Activated CD4-positive, alpha-beta memory T cell treated with anti-CD3 and anti-CD28 coated beads, Interleukin-2, amount 10 ng/mL, durations not matched to agents 7 days and 5 days (primary cell): ENCODE data around the gene DLGAP5. TPM values are rescaled to one million over a fixed set of nuclear protein-coding genes. Genes with fewer than 3 reads are reported as not detected.
A peak's percentile ranks its signal among the peaks of the same experiment; 100 is the strongest.

Experiments
- CTCF ChIA-PET: fragments of 350-600 bp; sonication (Branson Sonifier 250); formaldehyde crosslinking; loops from one replicate; lab custom pipeline; 2021; ENCODE audit warnings: antibody characterized with exemption, inconsistent platforms; lab: Charles Lee
- POLR2A ChIA-PET: fragments of 350-600 bp; sonication (Branson Sonifier 250); formaldehyde crosslinking; loops from one replicate; lab custom pipeline; 2021; ENCODE audit warnings: antibody characterized with exemption; lab: Charles Lee
- DNase-seq: peaks from one replicate; pipeline ENCODE4 v3.0.0-alpha.2; 2020
- H3K27ac Mint-ChIP-seq: one replicate; pipeline ENCODE4 v1.8.0; 2021; ENCODE audit warnings: mild to moderate bottlenecking, mixed read lengths
- H3K27me3 Mint-ChIP-seq: one replicate; pipeline ENCODE4 v1.8.0; 2021; ENCODE audit warnings: mixed read lengths
- H3K36me3 Mint-ChIP-seq: one replicate; pipeline ENCODE4 v1.8.0; 2021; ENCODE audit warnings: low read depth, mixed read lengths
- H3K4me1 Mint-ChIP-seq: one replicate; pipeline ENCODE4 v1.8.0; 2021; ENCODE audit warnings: mixed read lengths
- H3K4me3 Mint-ChIP-seq: one replicate; pipeline ENCODE4 v1.8.0; 2021; ENCODE audit warnings: mild to moderate bottlenecking, mixed read lengths
- H3K9me3 Mint-ChIP-seq: one replicate; pipeline ENCODE4 v1.8.0; 2021; ENCODE audit warnings: mixed read lengths
- total RNA-seq, 2 experiments: library from RNA; stranded (reverse); gene quantifications; one replicate each; pipeline ENCODE4 v1.2.3, GENCODE V29; 2021

DLGAP5 gene
- total RNA-seq, 2 experiments from 2014 or later: 89.7 to 95.8 TPM

- Mint-ChIP-seq H3K27me3 (no peaks in the 10 kb centered on the region), H3K4me1 (peaks cover 69% of the 10 kb centered on the region), H3K36me3 (peaks cover 23% of the 10 kb centered on the region), H3K4me3 (peak overlapping the region; percentile 3), H3K27ac (peak overlapping the region; percentile 99), H3K9me3 (peaks cover 13% of the 10 kb centered on the region)
- DNase-seq: no peak
- CTCF ChIA-PET: interaction anchor here (1.1 to 2.4 kb wide), 9 partner anchors 11 to 53 kb away, joined by 3 to 17 read pairs (median 9); partner anchors contain the start of gene MAPK1IP1L
- POLR2A ChIA-PET: interaction anchor here (0.7 to 9.5 kb wide), 17 partner anchors 10 to 230 kb away, joined by 3 to 177 read pairs (median 7); partner anchors contain the start of genes DLGAP5, LGALS3, MAPK1IP1L and SOCS4
These were observed 87.1 kb downstream of the DLGAP5 start for GRCh38 chr14:55103971-55104954.

- POLR2A ChIA-PET: interaction anchor here (0.7 to 9.5 kb wide), 23 partner anchors 9 to 231 kb away, joined by 3 to 177 read pairs (median 6); partner anchors contain the start of genes DLGAP5, LGALS3, MAPK1IP1L and SOCS4
- peak overlapping the region; percentile 61 for H3K4me3 Mint-ChIP-seq
- CTCF ChIA-PET: interaction anchor here (0.9 to 2.4 kb wide), 15 partner anchors 10 to 54 kb away, joined by 3 to 17 read pairs (median 5); partner anchors contain the start of gene MAPK1IP1L
- H3K9me3 Mint-ChIP-seq: peaks cover 13% of the 10 kb centered on the region
- H3K36me3 Mint-ChIP-seq: peaks cover 22% of the 10 kb centered on the region
- H3K27me3 Mint-ChIP-seq: no peaks in the 10 kb centered on the region
- peak overlapping the region; percentile 99 for H3K27ac Mint-ChIP-seq
- H3K4me1 Mint-ChIP-seq: peaks cover 70% of the 10 kb centered on the region
- peak; percentile 79 for DNase-seq
These were observed 88.3 kb downstream of the DLGAP5 start for GRCh38 chr14:55103005-55103640.

- Mint-ChIP-seq H3K36me3 (peaks cover 15% of the 10 kb centered on the region), H3K27me3 (no peaks in the 10 kb centered on the region), H3K4me1 (peaks cover 71% of the 10 kb centered on the region), H3K9me3 (peaks cover 13% of the 10 kb centered on the region), H3K4me3 (peak overlapping the region; percentile 61), H3K27ac (peak overlapping the region; percentile 99)
- ChIA-PET POLR2A (interaction anchor here (1.1 to 9.5 kb wide), 19 partner anchors 8 to 89 kb away, joined by 3 to 177 read pairs (median 7); partner anchors contain the start of genes DLGAP5, LGALS3, MAPK1IP1L and SOCS4), CTCF (interaction anchor here (0.9 to 2.4 kb wide), 14 partner anchors 9 to 89 kb away, joined by 3 to 17 read pairs (median 4); partner anchors contain the start of genes DLGAP5 and MAPK1IP1L)
- peak; percentile 72 for DNase-seq
These were observed 89.2 kb downstream of the DLGAP5 start for GRCh38 chr14:55102141-55102621.

- peaks cover 76% of the 10 kb centered on the region for H3K4me1 Mint-ChIP-seq
- H3K36me3 Mint-ChIP-seq: peaks cover 15% of the 10 kb centered on the region
- H3K4me3 Mint-ChIP-seq: no peak overlapping the region
- DNase-seq: no peak
- ChIA-PET POLR2A (interaction anchor here (2.1 to 9.5 kb wide), 6 partner anchors 9 to 90 kb away, joined by 8 to 177 read pairs (median 20); partner anchors contain the start of genes DLGAP5, LGALS3, MAPK1IP1L and SOCS4), CTCF (interaction anchor here (0.9 to 2.4 kb wide), 5 partner anchors 10 to 90 kb away, joined by 3 to 12 read pairs (median 5); partner anchors contain the start of genes DLGAP5 and MAPK1IP1L)
- H3K27me3 Mint-ChIP-seq: no peaks in the 10 kb centered on the region
- H3K27ac Mint-ChIP-seq: peak overlapping the region; percentile 99
- peaks cover 13% of the 10 kb centered on the region for H3K9me3 Mint-ChIP-seq
These were observed 89.7 kb downstream of the DLGAP5 start for GRCh38 chr14:55101698-55102097.

- ChIA-PET POLR2A (interaction anchor here (1.1 to 2.8 kb wide), 5 partner anchors 9 to 73 kb away, joined by 3 to 24 read pairs (median 4); partner anchors contain the start of genes MAPK1IP1L, SOCS4 and WDHD1), CTCF (interaction anchor here (0.5 to 1.4 kb wide), 5 partner anchors 8 to 61 kb away, joined by 3 to 8 read pairs (median 4); no protein-coding TSS in a partner anchor)
- H3K27ac Mint-ChIP-seq: peak overlapping the region; percentile 16
- no peaks in the 10 kb centered on the region for H3K27me3 Mint-ChIP-seq
- H3K4me1 Mint-ChIP-seq: peaks cover 71% of the 10 kb centered on the region
- peaks cover 9% of the 10 kb centered on the region for H3K9me3 Mint-ChIP-seq
- H3K4me3 Mint-ChIP-seq: no peak overlapping the region
- peaks cover 11% of the 10 kb centered on the region for H3K36me3 Mint-ChIP-seq
- DNase-seq: no peak
These were observed 91.6 kb downstream of the DLGAP5 start for GRCh38 chr14:55099756-55100155.

- no peaks in the 10 kb centered on the region for H3K27me3 Mint-ChIP-seq
- H3K27ac Mint-ChIP-seq: peak overlapping the region; percentile 94
- POLR2A ChIA-PET: interaction anchor here (1.0 to 2.8 kb wide), 13 partner anchors 9 to 93 kb away, joined by 3 to 24 read pairs (median 9); partner anchors contain the start of genes DLGAP5, LGALS3 and MAPK1IP1L
- DNase-seq: no peak
- H3K36me3 Mint-ChIP-seq: no peaks in the 10 kb centered on the region
- peaks cover 59% of the 10 kb centered on the region for H3K4me1 Mint-ChIP-seq
- CTCF ChIA-PET: interaction anchor here (0.9 to 2.2 kb wide), 6 partner anchors 10 to 47 kb away, joined by 3 to 8 read pairs (median 3); partner anchors contain the start of genes LGALS3 and MAPK1IP1L
- H3K9me3 Mint-ChIP-seq: no peaks in the 10 kb centered on the region
- peak overlapping the region; percentile 47 for H3K4me3 Mint-ChIP-seq
These were observed 92.9 kb downstream of the DLGAP5 start for GRCh38 chr14:55098561-55098898.

Other genes starting within 250 kb of the DLGAP5 start
- 10 to 100 TPM; 36.2 to 36.9 TPM for gene WDHD1, start 164.5 kb downstream of the DLGAP5 start, total RNA-seq
- gene SOCS4, start 164.3 kb downstream of the DLGAP5 start, total RNA-seq: 10 to 100 TPM; 24.2 to 32.0 TPM
- 100 to 1,000 TPM; 100 to 104 TPM for gene MAPK1IP1L, start 139.9 kb downstream of the DLGAP5 start, total RNA-seq
- gene LGALS3, start 62.3 kb downstream of the DLGAP5 start, total RNA-seq: 10 to 100 TPM; 70.5 to 71.3 TPM
- gene FBXO34, start 79.8 kb upstream of the DLGAP5 start, total RNA-seq: 10 to 100 TPM; 25.1 to 25.5 TPM
- 1 to 10 TPM; 5.5 TPM for gene ATG14, start 220.2 kb upstream of the DLGAP5 start, total RNA-seq
- not detected for gene TBPL2, start 249.0 kb upstream of the DLGAP5 start, total RNA-seq